GM18517 (cell line): ENCODE data around the gene YLPM1.

Experiments used
- ATAC-seq: cut with Tn5 transposase; IDR thresholded peaks from one replicate; pipeline ENCODE4 v1.9.1; 2021; ENCODE audit warnings: mild to moderate bottlenecking, moderate library complexity; ENCODE audit not compliant: unreplicated experiment

YLPM1 gene

DNA sequence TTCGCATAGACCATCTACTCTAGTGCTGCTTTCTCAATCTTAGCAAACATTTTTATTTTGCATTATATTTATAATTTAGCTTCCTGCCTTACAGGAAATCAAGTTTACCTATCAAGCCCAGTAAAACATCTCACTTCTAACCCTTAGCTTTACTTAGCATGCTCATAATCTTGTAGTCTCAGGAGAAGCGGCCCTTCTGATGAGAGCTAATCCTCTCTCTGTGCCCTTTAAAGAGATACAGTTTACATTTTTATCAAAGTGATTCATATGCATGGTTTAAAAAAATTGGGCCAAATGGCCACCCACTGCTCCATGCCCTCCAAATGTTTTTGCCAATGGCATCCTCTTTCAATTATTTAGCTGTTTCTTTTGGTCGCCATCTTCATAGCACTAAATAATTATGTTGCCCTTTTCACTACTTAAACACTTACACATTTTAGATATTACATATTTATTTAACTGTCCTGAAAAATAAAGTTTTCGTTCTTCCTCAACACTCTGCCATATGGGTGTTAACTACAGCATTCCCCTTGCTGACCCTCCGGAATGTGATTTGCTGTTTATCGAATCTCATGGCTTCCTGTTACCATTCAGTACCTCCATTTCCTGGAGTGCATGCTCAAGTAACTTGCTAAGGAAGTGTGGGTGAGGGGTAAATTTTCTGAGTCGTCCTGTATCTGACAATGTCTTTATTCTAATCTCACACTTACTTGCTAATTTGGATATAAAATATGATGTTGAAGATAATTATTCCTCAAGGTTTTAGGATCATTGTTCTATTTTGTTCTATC lies 29.3 kb downstream of the YLPM1 start:
- no peak for ATAC-seq

DNA sequence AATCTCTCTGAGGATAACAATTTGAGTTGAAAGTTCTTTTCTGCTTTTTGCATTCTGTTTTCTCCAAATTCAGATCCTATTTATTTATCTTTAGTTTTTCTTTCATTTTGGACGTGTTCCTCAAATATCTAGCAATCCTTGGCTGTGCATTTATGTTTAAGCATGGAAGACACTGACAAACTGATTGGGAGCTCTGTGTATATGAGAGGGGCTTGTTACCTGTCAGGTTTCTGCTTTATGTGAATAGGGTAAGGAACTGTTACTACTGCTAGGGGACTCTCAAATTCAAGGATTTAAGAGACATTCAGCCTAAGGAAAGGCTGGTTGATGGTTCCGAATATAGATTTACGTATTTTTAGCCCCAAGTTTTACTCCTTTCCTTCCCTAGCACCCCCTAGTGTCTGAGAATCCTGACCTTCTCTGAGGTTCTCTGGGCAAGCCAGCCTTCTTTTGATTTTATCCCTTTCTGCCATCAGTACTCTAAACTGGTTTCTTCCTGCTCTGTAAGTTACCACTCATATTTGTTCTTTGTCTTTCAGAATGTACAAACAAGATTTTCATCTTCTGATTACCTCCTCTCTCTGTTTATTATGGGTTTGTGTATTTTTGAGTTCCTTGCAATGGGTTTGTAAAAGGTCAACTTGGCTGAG lies 30.5 kb downstream of the YLPM1 start:
- no peak for ATAC-seq

DNA sequence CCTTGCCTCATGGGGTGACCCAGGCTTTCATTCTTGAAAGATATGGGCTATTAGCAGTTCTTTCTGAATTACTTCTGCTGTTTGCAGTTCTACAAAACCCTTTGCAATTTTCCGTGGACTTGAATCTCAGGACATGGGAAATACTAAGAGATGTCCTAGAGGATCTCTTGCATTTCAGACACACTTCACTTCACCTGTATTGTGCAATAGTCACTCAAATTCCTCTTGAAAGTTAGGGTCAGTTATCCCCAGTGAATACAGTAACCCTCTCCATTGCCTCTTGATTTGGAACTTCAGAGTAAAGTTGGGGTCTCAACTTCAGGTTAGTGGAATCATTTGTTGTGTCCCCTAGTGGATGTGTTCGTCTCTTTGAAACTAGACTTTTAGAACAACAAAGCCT lies 31.8 kb downstream of the YLPM1 start:
- no peak for ATAC-seq

DNA sequence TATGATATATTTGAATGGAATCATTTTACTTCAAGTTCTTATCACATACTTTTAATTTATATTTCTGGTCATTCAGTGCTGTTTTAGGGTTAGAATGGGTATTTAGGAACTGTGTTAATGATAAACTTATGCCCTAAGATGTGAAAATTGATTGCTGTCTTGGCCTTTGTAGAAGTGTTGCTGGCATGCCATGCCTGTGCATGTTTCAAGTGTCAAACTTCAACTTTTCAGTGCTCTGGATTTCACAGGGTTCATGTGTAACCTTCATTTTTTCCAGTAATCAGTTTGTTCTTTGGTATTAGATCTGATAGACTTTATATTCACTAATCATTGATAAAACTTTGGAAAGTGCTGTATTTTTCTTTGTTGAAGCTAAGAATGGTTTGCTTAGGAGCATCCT lies 36.6 kb downstream of the YLPM1 start:
- ATAC-seq: no peak

DNA sequence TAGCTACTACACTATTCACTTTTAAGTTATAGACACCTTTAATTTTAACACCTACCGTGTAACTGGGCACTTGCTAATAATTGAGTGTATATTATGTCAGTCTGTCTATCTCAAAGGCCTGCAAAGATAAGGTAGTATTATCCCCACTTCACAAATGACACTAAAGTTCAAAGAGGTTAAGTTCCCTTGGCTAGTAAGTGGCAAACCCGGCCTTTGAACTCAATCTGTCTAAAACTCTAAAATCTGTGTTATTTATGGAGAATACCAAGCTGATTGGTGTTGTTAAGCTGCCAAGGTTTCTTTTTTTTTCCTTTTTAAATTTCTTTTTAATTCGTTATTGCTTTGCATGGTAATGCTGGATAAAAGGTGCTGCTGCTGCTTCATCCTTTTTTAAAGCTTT lies 37.7 kb downstream of the YLPM1 start:
- no peak for ATAC-seq

DNA sequence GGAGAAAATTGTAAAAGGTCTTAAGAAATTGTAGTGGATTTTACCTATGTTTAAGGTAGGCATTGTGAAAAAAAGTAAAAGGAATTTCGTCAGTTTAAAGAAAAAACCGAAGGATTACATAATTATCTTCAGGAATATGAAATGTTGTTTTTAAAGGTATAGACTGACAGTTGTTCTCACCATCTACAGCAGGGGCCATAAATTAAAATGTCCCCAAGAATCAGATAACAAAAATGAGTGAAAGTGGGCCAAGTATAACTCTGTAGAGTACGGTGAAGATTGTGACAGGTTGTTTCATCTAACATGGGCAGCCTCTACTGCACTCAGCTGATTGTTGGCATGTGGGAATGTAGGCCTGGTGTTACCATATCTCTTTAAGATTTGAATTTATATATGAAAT lies 38.3 kb downstream of the YLPM1 start:
- ATAC-seq: no peak

DNA sequence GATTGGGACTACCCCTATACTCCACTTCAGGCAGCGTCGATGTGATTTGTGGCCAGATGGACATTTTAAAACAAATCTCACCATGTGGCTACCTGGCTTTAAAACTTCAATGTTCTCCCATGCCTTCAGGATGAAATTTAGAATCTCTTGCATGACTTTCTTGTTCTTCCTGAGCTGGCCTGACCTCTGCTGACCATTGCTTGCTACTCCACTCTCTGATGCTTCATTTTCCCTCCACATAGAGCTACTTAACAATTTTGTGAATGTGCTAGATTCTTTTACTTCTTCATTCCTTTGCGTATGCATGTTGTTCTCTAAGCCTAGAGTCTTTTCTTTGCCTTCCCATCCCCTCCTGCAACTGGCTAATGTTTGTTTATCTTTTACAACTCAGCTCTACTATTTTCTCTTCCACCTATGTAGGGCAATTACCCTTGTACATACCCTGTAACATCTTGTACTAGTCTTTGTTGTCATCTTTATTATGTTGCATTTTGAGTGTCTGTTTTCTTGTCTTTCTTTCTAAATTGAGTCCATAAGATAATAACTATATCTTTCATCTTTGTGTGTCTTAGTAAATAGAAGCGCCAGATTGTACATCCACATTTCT lies 41.2 kb downstream of the YLPM1 start:
- no peak for ATAC-seq

DNA sequence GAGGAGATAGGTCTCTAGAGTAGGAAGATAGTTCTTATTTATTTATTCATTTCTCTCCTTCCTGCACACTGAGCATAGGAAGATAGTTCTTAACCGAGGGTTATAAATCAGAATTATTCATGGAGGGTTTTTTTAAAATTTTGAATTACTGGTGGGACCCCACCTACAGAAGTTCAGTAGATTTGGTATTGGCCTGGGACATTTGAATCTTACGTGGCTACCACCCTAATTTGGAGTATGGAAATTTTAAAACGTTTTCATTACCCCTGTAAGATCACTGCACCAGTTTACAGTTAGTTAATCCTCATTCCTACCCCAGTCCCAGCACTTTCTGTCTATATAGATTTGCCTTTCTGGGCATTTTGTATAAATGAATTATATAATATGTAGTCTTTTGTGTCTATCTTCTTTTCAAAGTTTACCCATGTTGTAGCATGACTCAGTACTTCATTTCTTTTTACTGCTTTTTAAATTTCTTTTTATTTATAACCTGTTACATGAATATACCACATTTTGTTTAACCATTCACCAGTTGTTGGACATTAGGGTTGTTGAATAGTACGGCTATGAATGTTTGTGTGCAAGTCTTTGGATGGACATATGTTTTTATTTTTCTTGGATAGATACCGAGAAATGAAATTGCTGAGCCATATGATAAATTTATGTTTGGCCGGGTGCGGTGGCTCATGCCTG lies 44.9 kb downstream of the YLPM1 start:
- no peak for ATAC-seq

DNA sequence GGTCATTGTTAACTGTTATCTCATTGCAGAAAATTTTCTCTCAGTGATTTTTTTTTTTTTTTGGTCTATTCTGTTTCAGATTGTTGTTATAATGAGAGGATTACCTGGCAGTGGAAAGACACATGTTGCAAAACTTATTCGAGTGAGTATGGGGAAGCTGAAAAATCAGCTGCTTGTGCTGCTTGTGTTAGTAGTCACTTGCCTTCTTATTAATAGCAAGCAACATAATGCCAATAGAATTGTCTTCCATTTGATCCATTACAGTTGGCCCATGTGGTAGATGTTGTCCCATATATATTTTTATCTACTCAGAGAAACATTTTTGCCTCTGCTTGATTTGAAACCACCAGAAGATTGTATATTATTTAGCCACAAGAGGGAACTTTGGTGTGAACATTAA lies 53.0 kb downstream of the YLPM1 start:
- no peak for ATAC-seq

DNA sequence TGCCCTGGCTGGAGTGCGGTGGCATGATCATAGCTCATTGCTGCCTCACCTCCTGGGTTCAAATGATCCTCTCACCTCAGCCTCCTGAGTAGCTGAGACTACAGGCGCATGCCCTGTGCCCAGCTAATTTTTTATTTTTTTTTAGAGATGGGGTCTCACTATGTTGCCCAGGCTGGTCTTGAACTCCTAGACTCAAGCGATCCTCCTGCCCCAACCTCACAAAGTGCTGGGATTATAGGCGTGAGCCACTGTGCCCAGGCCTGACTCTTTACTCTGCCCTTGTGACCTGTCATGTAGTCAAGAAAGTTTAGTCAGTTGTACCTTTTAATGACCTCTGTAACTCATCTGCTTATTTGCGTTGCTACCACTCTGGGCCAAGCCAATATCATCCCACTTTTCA lies 57.2 kb downstream of the YLPM1 start:
- ATAC-seq: no peak

DNA sequence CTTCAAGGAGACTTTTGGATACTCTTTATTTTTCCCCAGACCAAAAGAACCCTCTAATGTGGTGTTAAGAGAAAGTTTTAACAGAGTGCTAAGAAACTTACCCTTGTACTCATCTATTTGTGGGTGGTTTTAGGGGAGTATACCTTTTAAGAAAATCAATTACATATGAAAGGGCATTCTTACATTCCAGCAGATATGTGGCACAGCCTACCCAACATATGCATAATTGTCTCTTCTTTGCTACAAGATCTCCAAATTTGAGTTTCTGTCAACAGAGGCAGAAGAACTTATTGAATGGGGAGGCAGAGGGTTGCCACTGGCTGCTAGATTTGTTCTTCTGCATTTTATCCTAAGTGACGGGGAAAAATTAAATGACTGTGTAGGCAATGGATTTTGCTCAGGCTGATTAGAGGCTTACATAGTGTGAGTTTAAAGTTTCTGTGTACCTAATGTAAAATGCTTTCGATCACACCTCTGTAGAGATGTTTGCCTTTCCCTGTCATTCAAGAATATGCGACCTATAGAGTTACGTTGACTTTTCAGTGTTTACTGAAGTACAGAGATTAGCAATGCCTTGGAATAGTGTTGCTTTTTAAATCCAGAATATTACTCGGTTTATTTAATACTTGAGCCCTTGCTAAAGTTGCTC lies 58.3 kb downstream of the YLPM1 start:
- ATAC-seq: no peak

DNA sequence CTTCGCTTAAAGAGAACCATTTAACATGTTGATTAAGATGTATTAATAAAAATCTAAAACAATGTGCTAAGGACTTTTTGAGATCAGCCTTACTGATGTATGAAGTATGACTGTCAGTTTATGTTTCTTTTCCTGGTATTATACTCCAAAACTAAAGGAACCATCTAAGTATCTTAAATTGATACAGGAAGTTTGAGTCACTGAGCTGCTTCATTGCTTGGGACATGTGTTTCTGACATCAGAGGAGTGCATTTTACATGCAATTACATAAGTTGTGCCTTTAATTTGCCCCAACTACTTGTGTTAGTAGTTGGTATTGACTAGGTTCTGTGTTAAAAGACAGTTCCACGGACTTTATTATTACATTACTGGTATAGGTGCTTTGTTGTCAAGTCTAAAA lies 61.9 kb downstream of the YLPM1 start:
- ATAC-seq: no peak

DNA sequence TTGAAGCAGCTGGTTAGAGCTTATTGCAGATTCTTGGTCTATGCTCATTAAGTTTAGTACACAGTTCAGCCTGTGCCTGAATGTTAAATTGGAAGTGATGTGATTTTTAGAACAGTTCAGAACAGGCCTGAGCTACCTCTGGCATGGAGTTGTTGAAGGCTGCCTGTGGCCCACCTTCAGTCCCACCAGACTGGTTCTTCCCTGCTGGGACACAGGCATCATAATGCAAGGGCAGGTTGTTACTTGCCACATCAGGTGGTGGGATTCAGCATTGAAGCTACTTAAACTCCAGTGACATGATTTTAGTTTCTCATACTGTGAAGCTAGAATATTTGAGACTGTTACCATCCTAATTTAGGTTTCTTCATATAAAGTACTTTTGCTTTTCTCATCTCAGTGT lies 63.5 kb downstream of the YLPM1 start:
- ATAC-seq: no peak

DNA sequence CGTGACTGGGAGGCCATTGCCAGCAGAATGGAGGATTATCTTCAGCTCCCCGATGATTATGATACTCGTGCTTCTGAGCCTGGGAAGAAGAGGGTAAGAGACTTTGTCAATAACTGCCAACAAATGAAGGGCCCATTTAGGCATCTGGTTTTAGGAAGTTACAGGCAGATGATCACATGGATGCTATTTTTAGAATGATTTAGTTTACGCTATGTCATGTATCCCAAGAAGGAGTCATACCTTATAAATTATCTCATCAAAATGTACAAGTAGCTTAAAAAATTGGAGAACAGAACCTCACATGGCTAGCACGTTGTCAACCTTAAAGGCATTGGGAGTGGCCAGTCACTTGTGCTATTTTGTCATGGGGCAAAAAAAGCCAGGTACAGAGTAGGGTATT lies 66.1 kb downstream of the YLPM1 start:
- ATAC-seq: no peak

DNA sequence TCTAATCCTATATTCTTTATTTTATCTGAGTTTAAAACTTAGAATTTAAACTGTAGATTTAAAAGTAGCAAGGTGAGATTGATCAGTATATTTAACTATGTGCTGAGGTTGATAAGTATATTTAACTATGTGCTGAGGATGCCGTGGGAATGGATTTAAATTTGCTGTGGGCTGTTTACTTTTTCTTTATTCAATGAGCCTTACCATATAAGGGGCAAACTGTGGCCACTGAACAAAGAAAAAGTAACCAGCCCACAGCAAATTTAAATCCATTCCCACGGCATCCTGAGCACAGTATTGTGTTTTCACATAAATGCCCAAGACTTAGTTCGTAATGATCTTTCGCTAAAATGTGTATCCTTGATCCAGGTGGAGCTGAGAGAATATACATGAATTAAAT lies 69.7 kb downstream of the YLPM1 start:
- no peak for ATAC-seq

DNA sequence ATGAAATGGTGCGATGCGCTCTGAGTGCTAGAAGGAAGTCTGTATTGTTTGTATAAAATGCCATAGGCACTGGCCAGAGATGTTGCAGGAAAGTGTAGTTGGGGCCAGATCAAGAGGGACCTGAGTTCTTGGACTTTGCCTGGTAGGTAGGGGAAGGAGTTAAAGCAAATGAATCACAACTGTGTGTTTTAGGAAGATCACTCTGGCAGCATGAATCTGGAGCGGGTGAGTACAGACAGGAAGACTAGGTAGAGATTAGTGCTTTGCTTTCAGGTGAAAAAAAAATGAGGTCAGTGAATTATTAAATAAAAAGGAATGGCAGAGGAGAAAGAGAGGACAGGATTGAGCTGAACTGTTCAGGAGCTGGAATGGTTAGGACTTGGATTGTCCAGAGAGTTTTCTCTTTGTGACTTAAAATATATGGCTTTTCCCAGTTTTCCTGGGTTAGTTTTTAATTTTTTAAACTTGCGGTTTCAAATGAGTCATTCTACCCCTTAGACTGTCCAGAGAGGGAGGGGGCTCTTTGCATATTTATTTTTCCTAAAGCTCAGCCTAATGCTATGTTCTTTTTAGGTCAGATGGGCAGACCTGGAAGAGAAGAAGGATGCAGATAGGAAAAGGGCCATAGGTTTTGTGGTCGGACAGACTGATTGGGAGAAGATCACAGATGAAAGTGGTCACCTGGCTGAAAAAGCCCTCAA lies 71.7 kb downstream of the YLPM1 start:
- ATAC-seq: no peak

DNA sequence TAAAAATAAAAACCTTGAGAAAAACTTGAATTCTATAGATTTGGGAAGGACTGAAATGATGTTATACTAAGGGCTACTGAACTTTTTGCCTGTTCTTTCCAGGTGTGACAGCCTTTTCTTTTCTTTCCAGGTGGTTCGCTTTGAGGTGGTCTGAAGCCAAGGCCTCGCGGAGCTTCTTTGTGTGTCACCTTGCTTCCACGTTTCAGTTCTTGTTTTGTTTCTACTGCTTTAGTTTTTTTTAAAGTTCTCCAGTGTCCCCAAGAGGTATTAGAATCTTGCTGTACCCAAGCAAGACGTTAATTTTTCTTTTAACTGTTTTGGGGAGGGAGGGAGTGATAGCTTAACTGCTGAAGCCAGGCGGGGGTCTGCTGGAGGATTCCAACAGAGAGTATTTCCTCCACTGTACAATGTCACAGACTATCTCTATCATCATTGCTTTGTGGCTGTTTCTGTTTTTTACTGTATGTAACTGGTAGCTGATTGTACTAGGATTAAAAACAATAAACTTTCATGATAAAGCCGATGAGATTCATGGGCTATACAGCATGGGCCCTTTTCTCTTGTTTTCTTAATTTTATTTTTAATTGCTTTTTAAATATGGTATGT lies 72.6 kb downstream of the YLPM1 start:
- ATAC-seq: no peak

DNA sequence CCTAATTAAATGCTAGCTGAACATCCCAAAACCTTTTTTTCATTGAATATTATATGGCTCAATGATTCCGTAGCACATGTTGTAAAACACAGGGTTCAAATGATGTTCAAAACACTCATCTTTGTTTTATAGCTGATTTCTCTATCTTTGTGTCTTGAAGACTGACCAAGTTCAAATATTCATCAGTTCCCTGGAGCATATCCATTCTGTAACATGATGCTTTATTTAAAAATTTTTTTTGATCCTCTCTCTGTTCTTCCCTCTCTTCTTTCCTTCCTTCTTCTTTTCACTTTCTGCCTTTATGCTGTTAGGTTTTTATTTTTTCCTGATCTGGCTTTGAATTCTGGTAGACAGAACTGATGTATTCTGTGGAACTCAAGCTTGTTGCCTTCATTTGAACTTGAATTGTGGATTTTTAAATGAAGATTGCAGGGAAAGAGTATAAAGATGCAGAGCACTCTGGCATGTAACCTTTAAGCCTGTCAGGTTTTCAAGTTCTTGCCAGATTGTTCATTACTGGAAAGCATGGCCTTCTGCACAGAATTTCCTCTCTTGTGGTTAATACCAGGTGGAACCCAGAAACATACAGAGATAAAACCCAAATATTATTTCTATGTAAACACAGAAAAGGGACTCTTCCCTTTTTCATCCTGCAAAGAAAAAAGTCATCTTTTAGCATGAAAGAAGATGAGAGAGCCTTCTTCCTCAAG lies 73.3 kb downstream of the YLPM1 start:
- ATAC-seq: no peak

DNA sequence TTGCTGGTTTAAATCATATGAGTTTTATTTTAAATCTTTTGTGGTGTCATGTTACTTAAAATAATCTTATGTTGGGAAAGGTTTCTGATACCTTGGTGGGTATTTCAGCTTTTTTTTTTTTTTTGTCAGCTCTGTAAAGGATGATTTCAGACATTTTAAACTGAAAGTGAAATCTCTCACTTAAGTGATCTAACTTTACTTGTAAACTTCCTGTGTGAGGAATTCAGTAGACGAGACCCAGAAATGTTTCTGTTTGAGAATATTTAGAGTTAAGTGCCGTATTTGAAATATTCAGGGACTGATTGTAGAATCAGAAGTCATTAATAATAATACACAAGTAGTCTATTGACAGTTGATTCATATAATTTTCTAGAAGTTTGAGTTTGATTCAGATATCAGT lies 75.0 kb downstream of the YLPM1 start:
- no peak for ATAC-seq

DNA sequence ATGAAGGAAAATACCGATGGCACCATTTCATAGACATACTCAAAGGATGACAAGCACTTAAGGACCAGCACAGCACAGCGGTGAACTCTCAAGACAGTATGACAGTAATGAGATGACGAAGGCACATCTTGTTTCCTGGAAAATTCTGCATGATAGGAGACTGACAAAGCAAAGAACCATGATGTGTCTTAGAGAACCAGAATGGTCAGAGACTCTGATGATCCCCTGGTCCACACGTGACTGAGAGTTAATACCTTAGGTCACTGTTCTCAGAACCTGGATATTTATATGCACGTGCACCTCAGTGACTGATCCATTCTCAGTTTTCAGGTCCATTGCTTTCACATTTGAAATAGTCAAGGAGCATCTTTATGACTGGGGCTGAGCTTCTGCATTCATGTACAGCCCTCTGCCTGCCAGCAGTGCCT lies 77.5 kb downstream of the YLPM1 start:
- peak; percentile 46 for ATAC-seq
